ENCODE data around the gene ATP10D.
"Not testable (repeated sequence)": the region's sequence is repeated elsewhere in the genome, so short reads cannot be mapped to it uniquely, and the experiment has no call there.

ATP10D gene

GRCh38 chr4:47534772-47535171 is 49.7 kb downstream of the ATP10D start:
- no peak for DNase-seq

- DNase-seq: no peak
Observed at GRCh38 chr4:47535567-47536147, 50.6 kb downstream of the ATP10D start.

- no peak for DNase-seq
Observed at GRCh38 chr4:47536966-47537365, 51.9 kb downstream of the ATP10D start.

GRCh38 chr4:47538111-47538824 is 53.2 kb downstream of the ATP10D start:
- no peak for DNase-seq

- DNase-seq: no peak
Observed at GRCh38 chr4:47538825-47539154, 53.7 kb downstream of the ATP10D start.

GRCh38 chr4:47542640-47543039 is 57.6 kb downstream of the ATP10D start:
- DNase-seq: not testable (repeated sequence)

- DNase-seq: no peak
Observed at GRCh38 chr4:47543331-47543730, 58.3 kb downstream of the ATP10D start.

- not testable (repeated sequence) for DNase-seq
Observed at GRCh38 chr4:47550357-47550756, 65.3 kb downstream of the ATP10D start.

GRCh38 chr4:47550899-47551548 is 65.9 kb downstream of the ATP10D start:
- DNase-seq: no peak

- DNase-seq: no peak
Observed at GRCh38 chr4:47551682-47552081, 66.6 kb downstream of the ATP10D start.

- no peak for DNase-seq
Observed at GRCh38 chr4:47553329-47554125, 68.5 kb downstream of the ATP10D start.

- DNase-seq: not testable (repeated sequence)
Observed at GRCh38 chr4:47555920-47556319, 70.8 kb downstream of the ATP10D start.

- DNase-seq: no peak
Observed at GRCh38 chr4:47557255-47557654, 72.2 kb downstream of the ATP10D start.

GRCh38 chr4:47560682-47561081 is 75.6 kb downstream of the ATP10D start:
- DNase-seq: no peak

- no peak for DNase-seq
Observed at GRCh38 chr4:47561331-47561730, 76.3 kb downstream of the ATP10D start.

GRCh38 chr4:47562297-47562696 is 77.2 kb downstream of the ATP10D start:
- DNase-seq: no peak

GRCh38 chr4:47566566-47566965 is 81.5 kb downstream of the ATP10D start:
- DNase-seq: no peak

- no peak for DNase-seq
Observed at GRCh38 chr4:47566969-47567368, 81.9 kb downstream of the ATP10D start.

GRCh38 chr4:47567511-47567910 is 82.4 kb downstream of the ATP10D start:
- no peak for DNase-seq

GRCh38 chr4:47570816-47571215 is 85.7 kb downstream of the ATP10D start:
- no peak for DNase-seq

GRCh38 chr4:47572981-47573380 is 87.9 kb downstream of the ATP10D start:
- DNase-seq: no peak
